ENCODE results near the gene DIRAS1.

DNA sequence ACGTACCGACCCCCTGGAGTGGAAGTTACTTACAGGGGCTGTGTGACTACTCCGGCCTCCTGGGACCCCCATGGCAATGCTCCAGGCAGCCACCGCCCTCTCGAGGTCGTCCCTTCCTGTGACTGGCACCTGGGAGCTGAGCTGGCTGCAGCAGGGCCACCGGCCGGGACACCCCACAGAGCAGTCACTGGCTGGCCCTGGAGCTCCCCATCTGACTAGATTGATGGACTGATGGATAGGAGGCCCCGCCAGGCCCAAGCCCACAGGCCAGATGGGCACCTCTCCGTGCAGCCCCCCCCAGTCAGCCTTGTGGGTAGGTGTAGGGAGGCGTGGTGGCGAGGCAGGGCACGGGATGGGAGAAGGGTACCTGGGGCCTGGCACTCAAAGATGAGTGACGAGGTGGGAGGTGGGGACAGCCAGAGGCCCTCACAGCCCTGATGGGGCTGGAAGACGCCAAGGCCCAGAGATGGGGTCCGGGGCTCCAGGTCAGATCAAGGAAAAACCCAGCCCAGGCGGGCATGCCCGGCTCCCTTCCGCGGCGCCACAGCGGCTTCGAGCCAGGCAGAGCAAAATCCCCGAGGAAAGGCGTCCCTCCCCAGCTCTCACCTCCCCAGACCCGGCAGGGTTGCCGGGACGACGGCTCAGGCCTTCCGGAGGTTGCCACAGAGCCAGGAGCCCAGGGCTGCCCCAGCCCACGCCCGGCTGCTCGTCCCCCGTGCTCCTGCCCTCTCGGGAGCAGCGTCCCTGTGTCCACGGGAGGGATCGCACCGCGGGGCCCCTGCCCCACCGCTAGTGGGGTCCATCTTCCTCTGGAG is 10.2 kb upstream of the DIRAS1 start:
- TF ChIP-seq BHLHE40 (IDR thresholded peaks at IDR 0.05; ENCODE audit: borderline replicate concordance) (no peak), FOXM1 (IDR thresholded peaks at IDR 0.05; ENCODE audit: borderline replicate concordance) (no peak), TARDBP (IDR thresholded peaks at IDR 0.05) (no peak), SP1 (IDR thresholded peaks at IDR 0.05) (no peak), HDGF (IDR thresholded peaks at IDR 0.05; ENCODE audit: borderline replicate concordance) (no peak), L3MBTL2 (conservative IDR thresholded peaks at IDR 0.05) (no peak), ARNT (IDR thresholded peaks at IDR 0.05) (no peak), FOXA1 (IDR thresholded peaks at IDR 0.05) (no peak)
- TF ChIP-seq, protein P1, sequence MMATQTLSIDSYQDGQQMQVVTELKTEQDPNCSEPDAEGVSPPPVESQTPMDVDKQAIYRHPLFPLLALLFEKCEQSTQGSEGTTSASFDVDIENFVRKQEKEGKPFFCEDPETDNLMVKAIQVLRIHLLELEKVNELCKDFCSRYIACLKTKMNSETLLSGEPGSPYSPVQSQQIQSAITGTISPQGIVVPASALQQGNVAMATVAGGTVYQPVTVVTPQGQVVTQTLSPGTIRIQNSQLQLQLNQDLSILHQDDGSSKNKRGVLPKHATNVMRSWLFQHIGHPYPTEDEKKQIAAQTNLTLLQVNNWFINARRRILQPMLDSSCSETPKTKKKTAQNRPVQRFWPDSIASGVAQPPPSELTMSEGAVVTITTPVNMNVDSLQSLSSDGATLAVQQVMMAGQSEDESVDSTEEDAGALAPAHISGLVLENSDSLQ (IDR thresholded peaks at IDR 0.05) = no peak
